Measurements from ENCODE around the gene P2RX3. TPM values are rescaled to one million over a fixed set of nuclear protein-coding genes. Genes with fewer than 3 reads are reported as not detected.

The P2RX3 gene
- total and polyA plus RNA-seq, 2 experiments from 2014 or later = not detected

DNA sequence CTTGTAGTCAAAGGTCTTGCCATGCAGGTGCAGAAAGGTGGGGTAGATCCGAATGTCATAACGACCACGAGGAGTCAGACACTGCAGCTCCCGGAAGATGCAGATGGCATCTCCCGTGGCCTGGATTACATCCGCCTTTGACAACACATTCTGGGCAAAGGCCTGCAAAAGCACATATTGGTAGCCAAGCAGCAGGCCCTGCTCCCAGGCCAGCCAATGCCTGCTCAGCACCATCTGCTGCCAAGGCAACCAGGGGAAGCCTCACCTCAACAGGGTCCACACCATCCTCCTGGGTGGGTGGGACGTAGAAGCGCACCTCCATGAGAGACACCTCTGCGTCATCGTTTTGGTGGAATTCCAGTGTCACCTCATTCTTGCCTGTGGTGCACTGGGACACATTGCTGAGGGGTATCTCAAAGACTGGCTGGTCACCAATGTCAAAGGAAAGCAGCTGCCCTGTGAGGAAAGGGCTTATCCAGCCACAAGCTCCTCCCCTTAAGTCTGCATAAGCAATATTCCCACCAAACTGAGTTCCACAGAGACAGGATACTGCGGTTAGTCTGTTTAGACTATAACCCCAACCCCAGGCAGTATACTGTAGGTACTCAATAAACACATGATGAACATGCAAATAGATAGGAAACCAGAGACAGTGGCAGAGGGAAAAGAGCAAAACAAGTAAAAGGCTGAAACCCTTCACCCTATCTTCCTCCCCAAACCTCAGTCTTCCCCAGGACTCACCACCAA is 5.3 kb upstream of the P2RX3 start:
- Histone ChIP-seq H3K27ac (no peak overlapping the region), H2AFZ (no peak overlapping the region), H3K9me3 (ENCODE audit: low read depth) (no peaks in the 10 kb centered on the region), H3K4me2 (no peak overlapping the region), H3K9me2 (replicated peaks; ENCODE audit: insufficient read depth) (no peaks in the 10 kb centered on the region), H3K4me1 (ENCODE audit: insufficient read depth) (peaks cover 16% of the 10 kb centered on the region), H4K20me1 (ENCODE audit: insufficient read depth, poor library complexity, severe bottlenecking) (no peaks in the 10 kb centered on the region), H3K4me3 (no peak overlapping the region), H3K36me3 (replicated peaks; ENCODE audit: insufficient read depth, low read depth) (no peaks in the 10 kb centered on the region), H3K79me2 (peaks cover 38% of the 10 kb centered on the region), H3K27me3 (no peaks in the 10 kb centered on the region)
- WGBS (ENCODE audit: low lambda C conversion rate, missing lambda C conversion rate) = 97% methylated on average over 11 of the region's 11 CpGs
- DNase-seq (ENCODE audit: low spot score) = no peak
- TF ChIP-seq EZH2phosphoT487 (IDR thresholded peaks at IDR 0.05; ENCODE audit: low read depth, severe bottlenecking, unreplicated experiment) (no peak), EZH2 (IDR thresholded peaks at IDR 0.05; ENCODE audit: borderline replicate concordance) (no peak)
- TF ChIP-seq, protein P1, sequence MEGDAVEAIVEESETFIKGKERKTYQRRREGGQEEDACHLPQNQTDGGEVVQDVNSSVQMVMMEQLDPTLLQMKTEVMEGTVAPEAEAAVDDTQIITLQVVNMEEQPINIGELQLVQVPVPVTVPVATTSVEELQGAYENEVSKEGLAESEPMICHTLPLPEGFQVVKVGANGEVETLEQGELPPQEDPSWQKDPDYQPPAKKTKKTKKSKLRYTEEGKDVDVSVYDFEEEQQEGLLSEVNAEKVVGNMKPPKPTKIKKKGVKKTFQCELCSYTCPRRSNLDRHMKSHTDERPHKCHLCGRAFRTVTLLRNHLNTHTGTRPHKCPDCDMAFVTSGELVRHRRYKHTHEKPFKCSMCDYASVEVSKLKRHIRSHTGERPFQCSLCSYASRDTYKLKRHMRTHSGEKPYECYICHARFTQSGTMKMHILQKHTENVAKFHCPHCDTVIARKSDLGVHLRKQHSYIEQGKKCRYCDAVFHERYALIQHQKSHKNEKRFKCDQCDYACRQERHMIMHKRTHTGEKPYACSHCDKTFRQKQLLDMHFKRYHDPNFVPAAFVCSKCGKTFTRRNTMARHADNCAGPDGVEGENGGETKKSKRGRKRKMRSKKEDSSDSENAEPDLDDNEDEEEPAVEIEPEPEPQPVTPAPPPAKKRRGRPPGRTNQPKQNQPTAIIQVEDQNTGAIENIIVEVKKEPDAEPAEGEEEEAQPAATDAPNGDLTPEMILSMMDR (IDR thresholded peaks at IDR 0.05; ENCODE audit: poor library complexity) = no peak

DNA sequence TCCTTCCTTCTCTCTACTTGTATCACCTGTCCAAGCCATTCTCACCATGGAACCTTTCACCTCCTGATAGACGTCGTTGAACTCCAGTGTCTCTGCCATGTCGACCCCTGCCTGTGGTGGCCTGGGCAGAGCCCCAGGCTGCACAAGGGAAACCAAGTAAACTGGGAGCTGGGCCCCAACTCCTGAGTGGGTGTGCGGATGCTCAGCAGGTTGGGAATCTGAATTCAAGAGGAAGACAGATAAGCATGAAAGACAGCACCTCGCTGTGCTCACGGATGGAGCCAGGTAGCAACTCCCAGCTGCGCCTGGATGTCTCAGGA is 3.2 kb upstream of the P2RX3 start:
- peaks cover 16% of the 10 kb centered on the region for H3K4me1 ChIP-seq (ENCODE audit: insufficient read depth)
- TF ChIP-seq EZH2 (IDR thresholded peaks at IDR 0.05; ENCODE audit: borderline replicate concordance) = no peak
- TF ChIP-seq, protein P1 (IDR thresholded peaks at IDR 0.05; ENCODE audit: poor library complexity) = no peak
- no peak for TF ChIP-seq EZH2phosphoT487 (IDR thresholded peaks at IDR 0.05; ENCODE audit: low read depth, severe bottlenecking, unreplicated experiment)
- DNase-seq (ENCODE audit: low spot score) = no peak
- WGBS (ENCODE audit: low lambda C conversion rate, missing lambda C conversion rate) = 14% methylated on average over 7 of the region's 7 CpGs
- no peaks in the 10 kb centered on the region for H3K9me3 ChIP-seq (ENCODE audit: low read depth)
- no peaks in the 10 kb centered on the region for H3K9me2 ChIP-seq (replicated peaks; ENCODE audit: insufficient read depth)
- H3K4me2 ChIP-seq = peak overlapping the region; percentile 95
- peak overlapping the region; percentile 80 for H3K4me3 ChIP-seq
- H3K27me3 ChIP-seq = no peaks in the 10 kb centered on the region
- H3K79me2 ChIP-seq = peaks cover 38% of the 10 kb centered on the region
- H3K27ac ChIP-seq = peak overlapping the region; percentile 93
- peak overlapping the region; percentile 70 for H2AFZ ChIP-seq
- H3K36me3 ChIP-seq (replicated peaks; ENCODE audit: insufficient read depth, low read depth) = no peaks in the 10 kb centered on the region
- H4K20me1 ChIP-seq (ENCODE audit: insufficient read depth, poor library complexity, severe bottlenecking) = no peaks in the 10 kb centered on the region

DNA sequence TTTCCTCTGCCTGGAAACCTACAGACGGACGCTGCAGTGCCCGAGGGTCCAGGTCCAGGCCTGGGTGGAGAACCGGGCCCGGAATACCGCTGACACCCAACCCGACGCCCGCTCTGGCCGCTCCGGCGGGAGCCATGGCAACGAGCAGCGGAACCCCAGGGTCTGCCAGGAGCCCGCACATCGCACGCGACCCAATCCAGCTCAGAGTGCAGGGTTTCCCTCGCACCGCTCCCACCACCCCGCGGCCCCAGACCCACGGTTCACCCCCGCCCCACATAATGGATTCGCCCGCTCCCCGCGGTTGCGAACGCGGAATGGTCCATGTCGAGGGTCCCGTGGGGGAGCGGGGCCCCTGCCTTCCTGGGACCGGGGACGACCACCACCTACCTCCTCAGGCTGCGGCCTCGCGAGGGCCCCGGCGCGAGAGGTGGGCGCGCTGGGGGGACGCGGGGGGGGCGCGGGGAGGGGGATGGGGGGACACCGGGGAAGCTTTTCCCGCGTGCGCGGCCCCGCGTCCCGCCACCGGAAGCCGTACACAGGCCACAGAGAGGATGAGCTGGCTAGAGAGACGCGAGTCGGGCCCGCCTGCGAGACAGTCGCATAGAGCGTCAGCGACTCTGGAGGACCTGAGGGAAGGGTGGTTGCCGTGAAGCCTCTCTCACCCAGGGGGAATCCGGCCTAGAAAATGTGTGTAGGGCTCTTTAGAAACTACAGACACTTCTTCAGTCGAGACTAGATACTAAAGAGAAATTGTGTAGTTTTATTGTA is 2.6 kb upstream of the P2RX3 start, which contains the start of gene SSRP1:
Gene SSRP1 (minus strand): TSS at position 550 of the 768 bp plus-strand sequence. CDS start 771 bp downstream, outside the sequence.
- Histone ChIP-seq H3K9me2 (replicated peaks; ENCODE audit: insufficient read depth) (no peaks in the 10 kb centered on the region), H3K4me2 (peak within 1 kb of the TSS; percentile 95), H3K27me3 (no peaks in the 10 kb centered on the region), H3K9me3 (ENCODE audit: low read depth) (no peaks in the 10 kb centered on the region), H3K27ac (peak within 1 kb of the TSS; percentile 93), H3K4me1 (ENCODE audit: insufficient read depth) (peaks cover 16% of the 10 kb centered on the region), H3K4me3 (peak within 1 kb of the TSS; percentile 80), H2AFZ (peak within 1 kb of the TSS; percentile 100), H3K36me3 (replicated peaks; ENCODE audit: insufficient read depth, low read depth) (no peaks in the 10 kb centered on the region), H4K20me1 (ENCODE audit: insufficient read depth, poor library complexity, severe bottlenecking) (no peaks in the 10 kb centered on the region), H3K79me2 (peaks cover 38% of the 10 kb centered on the region)
- WGBS (ENCODE audit: low lambda C conversion rate, missing lambda C conversion rate) = 1% methylated on average over 50 of the region's 69 CpGs
- DNase-seq (ENCODE audit: low spot score) = peak; percentile 93
- no peak for TF ChIP-seq EZH2phosphoT487 (IDR thresholded peaks at IDR 0.05; ENCODE audit: low read depth, severe bottlenecking, unreplicated experiment)
